GF-D8 (cell line): ENCODE measurements around the gene NUDT3.
"Not testable (repeated sequence)": the region's sequence is repeated elsewhere in the genome, so short reads cannot be mapped to it uniquely, and the experiment has no call there.

Experiments used
- DNase-seq: peaks from one replicate; lab custom pipeline; 2025; lab: John Stamatoyannopoulos, UW

NUDT3 gene

GRCh38 chr6:34285448-34286164 is 106.9 kb downstream of the NUDT3 start:
- no peak for DNase-seq

- DNase-seq, result peak; percentile 100
Observed at GRCh38 chr6:34284563-34285447, 107.7 kb downstream of the NUDT3 start.

DNA sequence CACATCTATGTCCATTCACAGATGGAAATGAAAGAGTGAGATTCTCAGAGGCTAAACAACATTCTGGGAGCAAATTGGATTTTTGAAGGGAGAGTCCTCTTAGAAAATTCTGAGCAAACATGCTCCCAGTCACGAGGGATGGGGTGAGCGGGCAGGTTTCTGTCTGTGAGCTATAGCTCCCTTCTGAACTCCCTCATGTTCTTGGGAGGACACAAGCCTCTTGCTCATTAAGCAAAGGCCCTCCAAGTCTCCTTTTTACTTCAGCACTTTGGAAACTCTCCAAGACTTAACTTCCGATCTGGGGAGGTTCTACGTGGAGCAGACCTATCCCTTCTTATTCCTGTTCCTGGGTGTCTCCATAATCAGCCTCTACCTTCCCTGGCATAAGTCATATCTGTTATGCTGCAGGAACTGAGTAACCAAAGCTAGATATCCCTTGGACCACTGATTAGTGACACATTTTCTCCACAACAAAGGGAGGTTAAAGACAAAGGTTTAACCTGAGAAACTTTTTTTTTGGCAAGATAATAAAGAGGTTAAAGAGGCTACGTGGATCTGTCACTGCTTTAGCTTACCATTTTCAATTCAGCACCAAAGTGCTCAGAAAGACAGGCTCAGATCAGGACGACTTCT is 110.7 kb downstream of the NUDT3 start:
- no peak for DNase-seq

GRCh38 chr6:34280216-34280615 is 112.3 kb downstream of the NUDT3 start:
- no peak for DNase-seq

GRCh38 chr6:34278833-34279232 is 113.6 kb downstream of the NUDT3 start:
- DNase-seq, result no peak

- DNase-seq, result no peak
Observed at GRCh38 chr6:34277763-34278112, 114.7 kb downstream of the NUDT3 start.

DNA sequence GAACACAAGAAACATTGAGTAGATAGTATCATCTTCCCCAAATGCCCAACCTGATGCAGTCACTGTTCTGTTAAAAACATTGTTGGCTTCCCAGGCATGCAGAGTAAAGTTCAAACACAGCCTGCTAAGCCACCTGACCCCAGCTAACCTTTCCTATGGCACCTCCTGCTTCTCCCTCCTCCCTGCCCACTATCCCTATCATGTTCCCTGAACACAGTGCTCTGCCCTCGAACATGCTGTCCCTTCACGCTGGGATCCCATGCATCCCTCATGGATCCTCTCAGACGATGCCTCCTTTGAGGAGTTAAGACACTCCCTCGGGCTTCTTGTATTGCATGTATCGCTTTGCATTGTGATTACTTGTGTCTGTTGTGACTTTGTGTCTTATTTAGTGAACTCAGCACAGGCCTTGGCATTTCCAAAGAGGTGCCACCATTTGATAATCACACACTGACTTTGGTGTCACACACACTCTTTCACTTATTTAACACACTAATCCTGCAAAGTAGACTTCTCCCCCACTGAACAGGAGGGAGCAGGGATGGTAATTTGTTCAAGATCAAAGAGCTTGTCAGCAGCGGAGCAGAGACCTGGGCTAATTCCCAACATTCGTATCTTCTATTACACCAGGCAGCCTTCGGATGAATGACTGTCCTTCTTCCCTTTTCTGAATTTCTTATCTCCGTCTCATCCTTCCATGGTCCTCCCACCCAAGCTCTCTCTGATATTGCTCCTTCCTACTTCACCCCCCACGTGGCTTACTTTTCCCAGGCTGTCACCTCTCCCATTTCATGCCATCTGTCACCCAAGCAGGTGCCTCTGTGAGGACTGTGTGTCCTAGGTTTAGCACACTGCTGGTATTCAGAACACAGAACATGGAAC is 115.3 kb downstream of the NUDT3 start:
- DNase-seq, result no peak

GRCh38 chr6:34276191-34276590 is 116.3 kb downstream of the NUDT3 start:
- DNase-seq, result no peak

- no peak for DNase-seq
Observed at GRCh38 chr6:34275128-34275804, 117.2 kb downstream of the NUDT3 start.

GRCh38 chr6:34274129-34274528 is 118.3 kb downstream of the NUDT3 start:
- DNase-seq, result no peak

- peak; percentile 99 for DNase-seq
Observed at GRCh38 chr6:34273242-34273805, 119.1 kb downstream of the NUDT3 start.

- no peak for DNase-seq
Observed at GRCh38 chr6:34272013-34272926, 120.2 kb downstream of the NUDT3 start.

DNA sequence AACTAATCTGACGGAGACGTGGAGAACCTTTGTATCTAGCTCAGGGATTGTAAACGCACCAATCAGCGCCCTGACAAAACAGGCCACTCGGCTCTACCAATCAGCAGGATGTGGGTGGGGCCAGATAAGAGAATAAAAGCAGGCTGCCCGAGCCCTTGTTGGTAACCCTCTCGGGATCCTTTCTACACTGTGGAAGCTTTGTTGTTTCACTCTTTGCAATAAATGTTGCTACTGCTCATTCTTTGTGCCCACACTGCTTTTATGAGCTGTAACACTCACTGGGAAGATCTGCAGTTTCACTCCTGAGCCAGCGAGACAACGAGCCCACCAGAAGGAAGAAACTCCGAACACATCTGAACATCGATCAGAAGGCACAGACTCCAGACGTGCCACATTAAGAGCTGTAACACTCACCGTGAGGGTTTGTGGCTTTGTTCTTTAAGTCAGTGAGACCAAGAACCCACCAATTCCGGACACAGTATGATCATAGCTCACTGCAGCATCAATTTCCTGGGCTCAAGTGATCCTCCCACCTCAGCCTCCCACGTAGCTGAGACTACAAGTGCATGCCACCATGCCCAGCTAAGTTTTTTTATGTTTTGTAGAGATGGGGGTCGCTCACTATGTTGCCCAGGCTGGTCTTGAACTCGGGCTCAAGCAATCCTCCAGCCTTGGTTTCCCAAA is 122.7 kb downstream of the NUDT3 start:
- not testable (repeated sequence) for DNase-seq

GRCh38 chr6:34269132-34269531 is 123.3 kb downstream of the NUDT3 start:
- DNase-seq, result not testable (repeated sequence)

DNA sequence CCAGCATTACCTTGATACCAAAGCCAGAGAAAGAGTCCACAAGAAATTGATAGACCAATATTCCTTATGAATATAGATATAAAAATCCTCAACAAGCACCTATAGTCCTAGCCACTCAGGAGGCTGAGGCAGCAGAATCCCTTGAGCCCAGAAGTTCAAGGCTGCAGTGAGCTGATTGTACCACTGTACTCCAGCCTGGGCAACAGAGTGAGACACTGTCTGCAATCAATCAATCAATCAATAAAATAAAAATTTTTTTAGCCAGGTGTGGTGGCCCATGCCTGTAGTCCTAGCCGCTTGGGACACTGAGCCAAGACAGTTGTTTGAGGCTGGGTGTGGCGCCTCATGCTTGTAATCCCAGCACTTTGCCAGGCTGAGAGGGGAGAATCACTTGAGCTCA is 124.7 kb downstream of the NUDT3 start:
- no peak for DNase-seq

DNA sequence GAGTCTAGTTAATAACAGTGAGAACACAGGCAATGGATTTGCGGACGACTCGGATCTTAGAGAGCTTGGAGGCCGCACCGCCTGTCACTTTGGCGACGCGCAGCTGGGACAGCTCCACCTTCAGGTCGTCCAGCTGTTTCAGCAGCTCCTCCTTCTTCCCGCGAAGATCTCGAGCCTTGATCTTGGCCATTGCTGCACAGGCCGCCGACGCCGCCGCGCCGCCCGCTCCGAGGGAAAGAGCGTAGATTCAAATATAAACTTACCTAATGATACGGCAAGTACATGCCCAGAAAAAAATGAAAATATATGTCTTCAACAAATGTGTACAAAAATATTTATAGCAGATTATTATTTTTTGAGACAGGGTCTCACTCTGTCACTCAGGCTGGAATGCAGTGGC is 129.0 kb downstream of the NUDT3 start:
- DNase-seq, result not testable (repeated sequence)

- no peak for DNase-seq
Observed at GRCh38 chr6:34260576-34261267, 131.7 kb downstream of the NUDT3 start.

DNA sequence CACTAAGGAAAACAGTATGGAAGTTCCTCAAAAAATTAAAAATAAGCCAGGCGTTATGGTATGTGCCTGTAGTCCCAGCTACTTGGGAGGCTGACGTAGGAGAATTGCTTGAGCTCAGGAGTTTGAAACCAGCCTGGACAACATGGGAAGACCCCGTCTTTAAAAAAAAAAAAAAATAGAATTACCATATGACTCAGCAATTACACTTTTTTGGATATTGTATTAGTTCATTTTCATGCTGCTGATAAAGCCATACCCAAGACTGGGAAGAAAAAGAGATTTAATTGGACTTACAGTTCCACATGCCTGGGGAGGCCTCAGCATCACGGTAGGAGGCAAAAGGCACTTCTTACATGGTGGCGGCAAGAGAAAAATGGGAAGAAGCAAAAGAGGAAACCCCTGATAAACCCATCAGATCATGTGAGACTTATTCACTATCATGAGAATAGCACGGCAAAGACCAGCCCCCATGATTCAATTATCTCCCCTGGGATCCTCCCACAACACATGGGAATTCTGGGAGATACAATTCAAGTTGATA is 132.9 kb downstream of the NUDT3 start:
- no peak for DNase-seq
